HG02610 (cell line): ENCODE data around the gene IL17RA.

Source experiments
- ATAC-seq: cut with Tn5 transposase; IDR thresholded peaks from one replicate; pipeline ENCODE4 v1.9.1; 2021; ENCODE audit warnings: mild to moderate bottlenecking, moderate library complexity; ENCODE audit not compliant: unreplicated experiment

The IL17RA gene

DNA sequence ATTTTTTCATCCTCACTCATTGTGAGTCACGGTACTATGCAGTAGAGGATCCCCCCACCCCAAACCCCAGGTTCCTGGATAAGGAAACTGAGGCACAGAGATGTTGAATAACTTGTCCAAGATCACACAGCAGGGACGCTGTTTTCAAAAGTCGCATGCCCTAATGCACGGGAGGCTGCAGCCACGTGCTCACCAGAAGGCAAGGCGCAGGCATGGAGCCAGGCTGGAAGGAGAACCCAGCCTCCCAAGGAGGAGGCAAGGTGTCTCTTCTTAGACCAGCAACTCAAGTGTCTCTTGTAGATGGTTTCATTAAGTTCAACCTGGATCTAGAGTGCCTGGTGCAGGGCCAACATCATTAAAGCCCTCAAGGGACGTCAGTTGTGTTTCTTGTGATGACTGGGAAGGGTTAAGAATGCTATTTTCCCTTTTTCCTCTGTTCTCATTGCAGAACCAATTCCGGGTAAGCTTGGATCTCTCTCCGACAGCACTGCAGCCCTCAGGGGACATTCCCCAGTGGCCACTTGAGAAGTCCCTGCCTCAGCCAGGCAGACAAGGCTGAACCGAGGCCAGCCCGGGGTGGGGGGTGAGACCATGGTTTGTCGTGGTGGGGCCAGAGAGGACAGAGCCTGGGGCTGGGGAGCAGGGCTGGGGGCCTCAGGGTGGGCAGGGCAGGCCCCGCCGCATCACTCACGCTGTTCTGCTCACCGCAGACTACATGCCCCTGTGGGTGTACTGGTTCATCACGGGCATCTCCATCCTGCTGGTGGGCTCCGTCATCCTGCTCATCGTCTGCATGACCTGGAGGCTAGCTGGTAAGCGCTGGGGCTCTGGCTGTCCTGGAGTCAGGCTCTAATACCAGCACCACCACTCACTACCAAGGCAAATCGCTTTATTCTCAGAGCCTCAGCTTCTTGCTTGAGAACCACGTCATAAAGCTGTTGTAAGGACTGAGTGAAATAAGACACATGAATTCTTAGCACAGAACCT, 20.6 kb downstream of the IL17RA start:
- ATAC-seq, result no peak

DNA sequence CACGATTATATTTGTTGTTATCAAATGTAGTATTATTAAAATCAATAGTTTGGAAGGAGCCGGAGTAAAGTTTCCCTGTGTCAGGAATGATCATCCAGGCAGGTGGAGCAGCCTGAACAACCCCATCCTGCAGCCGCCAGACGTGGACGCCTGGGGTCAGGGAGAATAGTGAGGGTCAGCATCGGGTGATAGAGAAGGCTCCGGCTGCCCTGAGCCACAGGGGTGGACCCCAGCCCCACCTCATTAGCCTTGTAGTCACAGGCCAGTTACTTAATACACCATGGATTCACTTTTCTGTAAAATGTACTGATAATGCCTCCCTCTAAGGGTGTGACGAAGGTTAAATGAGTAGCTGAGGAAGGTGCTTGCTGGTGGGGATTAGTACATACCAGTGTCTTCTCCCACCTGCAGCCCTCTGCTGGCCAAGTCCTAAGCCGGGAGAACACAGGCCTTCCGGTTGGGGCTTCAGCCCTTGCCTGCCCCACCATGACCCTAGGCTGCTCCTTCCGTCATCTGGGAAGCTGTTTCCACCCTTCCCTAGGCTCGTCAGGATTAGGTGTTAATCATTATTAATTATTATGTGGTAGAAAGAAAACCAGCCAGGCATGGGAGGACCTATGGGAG, 21.5 kb downstream of the IL17RA start:
- ATAC-seq, result no peak

- no peak for ATAC-seq
Observed at GRCh38 chr22:17106785-17107546, 22.2 kb downstream of the IL17RA start.

- ATAC-seq, result no peak
Observed at GRCh38 chr22:17107547-17107810, 22.7 kb downstream of the IL17RA start.

DNA sequence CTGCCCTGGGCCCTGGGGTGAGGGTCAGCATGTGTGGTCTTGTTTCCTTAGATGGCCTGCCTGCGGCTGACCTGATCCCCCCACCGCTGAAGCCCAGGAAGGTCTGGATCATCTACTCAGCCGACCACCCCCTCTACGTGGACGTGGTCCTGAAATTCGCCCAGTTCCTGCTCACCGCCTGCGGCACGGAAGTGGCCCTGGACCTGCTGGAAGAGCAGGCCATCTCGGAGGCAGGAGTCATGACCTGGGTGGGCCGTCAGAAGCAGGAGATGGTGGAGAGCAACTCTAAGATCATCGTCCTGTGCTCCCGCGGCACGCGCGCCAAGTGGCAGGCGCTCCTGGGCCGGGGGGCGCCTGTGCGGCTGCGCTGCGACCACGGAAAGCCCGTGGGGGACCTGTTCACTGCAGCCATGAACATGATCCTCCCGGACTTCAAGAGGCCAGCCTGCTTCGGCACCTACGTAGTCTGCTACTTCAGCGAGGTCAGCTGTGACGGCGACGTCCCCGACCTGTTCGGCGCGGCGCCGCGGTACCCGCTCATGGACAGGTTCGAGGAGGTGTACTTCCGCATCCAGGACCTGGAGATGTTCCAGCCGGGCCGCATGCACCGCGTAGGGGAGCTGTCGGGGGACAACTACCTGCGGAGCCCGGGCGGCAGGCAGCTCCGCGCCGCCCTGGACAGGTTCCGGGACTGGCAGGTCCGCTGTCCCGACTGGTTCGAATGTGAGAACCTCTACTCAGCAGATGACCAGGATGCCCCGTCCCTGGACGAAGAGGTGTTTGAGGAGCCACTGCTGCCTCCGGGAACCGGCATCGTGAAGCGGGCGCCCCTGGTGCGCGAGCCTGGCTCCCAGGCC, 23.7 kb downstream of the IL17RA start:
- no peak for ATAC-seq

DNA sequence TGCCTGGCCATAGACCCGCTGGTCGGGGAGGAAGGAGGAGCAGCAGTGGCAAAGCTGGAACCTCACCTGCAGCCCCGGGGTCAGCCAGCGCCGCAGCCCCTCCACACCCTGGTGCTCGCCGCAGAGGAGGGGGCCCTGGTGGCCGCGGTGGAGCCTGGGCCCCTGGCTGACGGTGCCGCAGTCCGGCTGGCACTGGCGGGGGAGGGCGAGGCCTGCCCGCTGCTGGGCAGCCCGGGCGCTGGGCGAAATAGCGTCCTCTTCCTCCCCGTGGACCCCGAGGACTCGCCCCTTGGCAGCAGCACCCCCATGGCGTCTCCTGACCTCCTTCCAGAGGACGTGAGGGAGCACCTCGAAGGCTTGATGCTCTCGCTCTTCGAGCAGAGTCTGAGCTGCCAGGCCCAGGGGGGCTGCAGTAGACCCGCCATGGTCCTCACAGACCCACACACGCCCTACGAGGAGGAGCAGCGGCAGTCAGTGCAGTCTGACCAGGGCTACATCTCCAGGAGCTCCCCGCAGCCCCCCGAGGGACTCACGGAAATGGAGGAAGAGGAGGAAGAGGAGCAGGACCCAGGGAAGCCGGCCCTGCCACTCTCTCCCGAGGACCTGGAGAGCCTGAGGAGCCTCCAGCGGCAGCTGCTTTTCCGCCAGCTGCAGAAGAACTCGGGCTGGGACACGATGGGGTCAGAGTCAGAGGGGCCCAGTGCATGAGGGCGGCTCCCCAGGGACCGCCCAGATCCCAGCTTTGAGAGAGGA, 24.5 kb downstream of the IL17RA start:
- no peak for ATAC-seq

DNA sequence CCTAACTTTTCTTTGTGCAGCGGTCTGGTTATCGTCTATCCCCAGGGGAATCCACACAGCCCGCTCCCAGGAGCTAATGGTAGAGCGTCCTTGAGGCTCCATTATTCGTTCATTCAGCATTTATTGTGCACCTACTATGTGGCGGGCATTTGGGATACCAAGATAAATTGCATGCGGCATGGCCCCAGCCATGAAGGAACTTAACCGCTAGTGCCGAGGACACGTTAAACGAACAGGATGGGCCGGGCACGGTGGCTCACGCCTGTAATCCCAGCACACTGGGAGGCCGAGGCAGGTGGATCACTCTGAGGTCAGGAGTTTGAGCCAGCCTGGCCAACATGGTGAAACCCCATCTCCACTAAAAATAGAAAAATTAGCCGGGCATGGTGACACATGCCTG, 25.2 kb downstream of the IL17RA start:
- no peak for ATAC-seq

DNA sequence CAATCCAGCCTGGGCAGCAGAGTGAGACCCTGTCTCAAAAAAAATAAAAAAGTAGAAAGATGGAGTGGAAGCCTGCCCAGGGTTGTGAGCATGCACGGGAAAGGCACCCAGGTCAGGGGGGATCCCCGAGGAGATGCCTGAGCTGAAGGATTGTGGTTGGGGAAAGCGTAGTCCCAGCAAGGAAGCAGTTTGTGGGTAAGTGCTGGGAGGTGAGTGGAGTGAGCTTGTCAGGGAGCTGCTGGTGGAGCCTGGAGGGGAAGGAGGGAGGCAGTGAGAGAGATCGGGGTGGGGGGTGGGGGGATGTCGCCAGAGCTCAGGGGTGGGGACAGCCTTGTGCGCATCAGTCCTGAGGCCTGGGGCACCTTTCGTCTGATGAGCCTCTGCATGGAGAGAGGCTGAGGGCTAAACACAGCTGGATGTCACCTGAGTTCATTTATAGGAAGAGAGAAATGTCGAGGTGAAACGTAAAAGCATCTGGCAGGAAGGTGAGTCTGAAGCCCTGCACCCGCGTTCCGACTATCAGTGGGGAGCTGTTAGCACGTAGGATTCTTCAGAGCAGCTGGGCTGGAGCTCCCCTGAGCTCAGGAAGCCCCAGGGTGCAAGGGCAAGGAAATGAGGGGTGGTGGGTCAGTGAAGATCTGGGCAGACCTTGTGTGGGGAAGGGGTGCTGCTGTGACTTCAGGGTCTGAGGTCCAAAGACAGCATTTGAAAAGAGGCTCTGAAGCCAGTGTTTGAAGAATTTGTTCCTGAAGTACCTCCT, 26.2 kb downstream of the IL17RA start:
- ATAC-seq, result no peak

- no peak for ATAC-seq
Observed at GRCh38 chr22:17112491-17113042, 27.8 kb downstream of the IL17RA start.

DNA sequence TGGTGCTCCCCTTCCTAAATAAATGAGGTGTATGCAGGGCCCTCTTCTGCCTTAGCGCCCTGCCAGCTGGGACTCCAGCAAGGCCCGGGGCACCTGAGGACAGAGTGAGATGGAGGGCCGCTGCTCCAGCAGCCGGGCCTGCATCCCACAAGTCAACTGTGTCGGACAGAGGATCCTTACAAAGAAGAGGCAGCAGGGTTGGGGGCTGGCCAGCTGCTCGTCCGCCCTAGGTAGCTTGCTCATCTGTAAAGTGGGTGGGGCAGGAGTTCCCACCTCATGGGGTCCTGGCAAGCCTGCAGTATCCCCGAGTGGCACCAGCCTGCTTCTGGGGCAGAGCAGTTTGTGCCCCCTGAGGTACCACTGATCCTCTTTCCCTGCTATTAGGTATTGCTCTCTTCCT, 28.8 kb downstream of the IL17RA start:
- no peak for ATAC-seq

DNA sequence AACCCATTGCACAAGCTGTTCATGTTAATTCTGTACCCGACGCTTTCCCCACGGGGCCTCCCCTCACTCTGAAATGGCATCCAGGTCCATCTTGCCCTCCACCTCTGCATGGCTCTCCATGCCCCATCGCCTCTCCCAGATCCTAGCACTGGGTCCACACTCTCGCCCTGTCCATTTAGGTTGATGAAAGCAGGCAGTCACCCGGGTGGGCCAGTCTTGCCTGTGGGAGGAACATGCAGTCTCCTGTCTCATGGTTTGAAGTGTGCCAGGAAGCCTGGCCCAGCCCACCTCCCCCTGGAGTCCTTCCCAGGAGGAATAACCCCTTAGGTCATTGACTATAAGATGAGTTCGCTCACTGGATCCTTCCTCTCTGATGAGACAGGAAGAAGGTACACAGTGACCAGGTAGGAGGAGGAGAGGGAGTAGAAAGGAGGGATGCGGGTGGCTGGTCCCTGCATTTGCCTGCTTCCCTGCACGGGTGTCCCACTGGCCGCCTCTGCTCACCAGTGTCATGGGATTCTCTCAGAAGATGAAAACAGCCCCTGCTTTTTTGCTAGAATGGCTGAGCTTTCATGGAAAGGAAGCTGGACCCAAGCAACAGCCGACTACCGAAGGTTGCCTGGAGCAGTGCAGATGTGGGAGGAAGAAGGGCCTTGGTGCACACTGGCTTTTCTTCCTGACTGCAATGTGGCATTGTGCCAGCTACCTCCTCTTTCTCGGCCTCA, 29.5 kb downstream of the IL17RA start:
- no peak for ATAC-seq

- no peak for ATAC-seq
Observed at GRCh38 chr22:17114898-17115235, 30.1 kb downstream of the IL17RA start.

DNA sequence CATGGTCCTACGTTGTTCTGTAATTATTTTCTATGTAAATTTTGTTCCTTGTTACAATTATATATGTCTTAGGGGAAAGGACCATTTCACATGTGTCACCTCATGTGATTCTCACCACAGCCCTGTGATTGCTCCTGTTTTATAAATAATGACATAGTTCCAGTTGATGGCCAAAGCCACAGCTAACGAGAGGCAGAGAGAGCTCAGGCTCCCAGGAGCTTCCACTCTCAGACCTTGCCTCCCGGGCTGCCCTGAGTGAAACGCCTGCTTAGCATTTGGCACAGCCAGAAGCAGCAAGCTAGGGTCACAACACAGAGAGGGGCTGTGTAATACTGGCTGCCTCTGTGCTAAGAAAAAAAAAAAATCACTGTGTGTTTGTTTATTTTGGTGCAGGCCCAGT, 30.4 kb downstream of the IL17RA start:
- no peak for ATAC-seq

DNA sequence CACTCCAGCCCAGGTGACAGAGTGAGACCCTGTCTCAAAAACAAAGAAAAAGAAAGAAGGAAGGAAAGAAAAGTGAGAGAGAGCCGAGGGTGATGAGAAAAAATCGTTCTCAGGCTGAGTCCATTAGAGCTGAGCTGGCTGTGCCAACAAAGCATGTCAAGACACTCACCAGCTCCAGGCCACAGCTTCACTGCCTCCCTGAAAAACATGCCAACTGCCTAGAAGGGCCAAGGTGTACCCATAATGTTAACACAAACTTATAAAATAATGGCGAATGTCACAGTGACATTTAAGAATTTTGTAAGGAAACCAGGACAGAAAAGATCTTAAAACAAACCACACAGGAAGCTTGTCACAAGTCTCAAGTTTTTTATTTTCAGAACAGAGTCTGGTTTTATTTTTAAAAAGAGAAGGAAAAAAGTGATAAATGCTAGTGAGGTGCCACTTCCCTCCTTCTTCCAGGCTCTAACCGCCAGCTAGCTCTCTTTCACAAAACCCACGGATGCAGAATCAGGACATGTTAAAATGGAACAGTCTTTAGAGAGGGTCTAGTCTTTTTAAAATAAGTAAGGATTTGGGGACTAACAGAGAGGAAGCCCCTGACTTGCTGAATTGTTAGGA, 31.3 kb downstream of the IL17RA start:
- ATAC-seq, result no peak

DNA sequence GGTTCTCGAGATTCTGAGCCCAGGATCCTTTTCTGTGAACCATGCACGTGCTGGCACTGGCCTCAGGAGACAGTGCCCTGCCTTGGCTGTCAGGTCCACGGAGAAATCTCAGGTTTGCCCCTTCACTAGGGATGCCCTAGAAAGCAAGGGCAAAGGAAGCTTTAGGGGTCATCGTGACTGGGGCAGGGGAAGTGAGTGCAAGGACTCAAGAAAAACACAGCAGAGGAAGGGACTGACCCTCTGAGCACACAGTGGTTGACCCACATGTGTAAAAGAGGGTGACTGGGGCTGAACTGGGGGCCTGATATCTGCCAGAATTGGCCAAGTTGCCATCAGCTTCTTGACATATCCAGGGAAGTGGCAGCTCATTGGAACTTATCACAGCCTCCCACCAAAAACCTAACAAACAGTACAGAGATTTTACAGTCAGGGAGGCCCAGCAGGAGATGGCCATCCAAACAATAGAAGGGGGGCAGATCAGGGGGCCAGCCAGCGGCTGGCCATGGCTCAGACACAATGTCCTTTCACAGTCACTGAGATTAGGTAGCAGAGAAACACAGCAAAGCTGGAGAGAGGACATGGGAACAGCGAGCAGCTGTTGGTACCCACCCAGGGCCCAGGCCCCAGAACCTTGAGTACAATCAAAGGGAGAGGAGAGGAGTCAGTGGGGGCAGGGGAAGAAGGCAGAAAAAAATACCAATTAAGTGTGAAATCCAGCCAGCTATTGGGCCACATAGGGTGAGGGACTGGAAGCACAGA, 32.0 kb downstream of the IL17RA start:
- ATAC-seq, result no peak

DNA sequence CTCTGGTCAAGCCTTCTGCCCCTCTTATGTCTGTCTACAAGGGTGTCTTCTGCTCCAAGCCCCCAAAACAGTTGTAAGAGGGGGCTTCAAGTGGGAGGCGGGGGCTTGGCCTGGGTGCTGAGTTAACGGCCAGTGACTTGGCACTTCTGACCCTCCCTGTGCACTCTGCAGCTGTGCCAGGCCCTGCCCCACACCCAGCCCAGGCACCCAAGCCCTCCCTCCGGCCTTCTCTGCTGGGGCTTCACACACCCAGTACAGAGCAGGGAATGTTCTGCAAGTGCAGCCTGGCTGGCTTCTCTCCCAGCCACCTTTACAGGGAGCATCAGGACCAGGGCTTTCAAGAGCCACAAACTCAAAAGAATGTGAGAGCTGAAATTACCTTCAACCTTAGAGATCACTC, 32.6 kb downstream of the IL17RA start:
- no peak for ATAC-seq

DNA sequence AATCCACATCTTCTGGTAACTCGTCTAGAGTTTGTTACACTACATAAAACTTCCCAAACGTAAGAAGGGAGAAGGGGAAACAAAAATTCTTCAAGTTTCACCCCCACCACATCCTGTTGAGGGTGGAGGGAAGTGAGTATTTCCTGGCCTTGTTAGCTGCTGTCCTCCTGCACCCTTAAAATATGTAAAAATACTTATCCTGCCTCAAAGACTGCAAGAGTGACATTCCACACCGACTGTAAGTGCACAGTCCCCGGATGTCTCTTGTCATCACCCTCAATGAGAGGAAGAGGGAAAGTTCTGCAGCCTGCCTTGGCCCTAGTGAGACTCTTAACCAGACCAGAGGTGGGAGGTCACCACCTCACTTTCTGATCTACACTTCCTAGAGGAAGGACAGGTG, 33.1 kb downstream of the IL17RA start:
- ATAC-seq, result peak; percentile 38
